ENCODE measurements around the gene SPON1.

SPON1 gene

DNA sequence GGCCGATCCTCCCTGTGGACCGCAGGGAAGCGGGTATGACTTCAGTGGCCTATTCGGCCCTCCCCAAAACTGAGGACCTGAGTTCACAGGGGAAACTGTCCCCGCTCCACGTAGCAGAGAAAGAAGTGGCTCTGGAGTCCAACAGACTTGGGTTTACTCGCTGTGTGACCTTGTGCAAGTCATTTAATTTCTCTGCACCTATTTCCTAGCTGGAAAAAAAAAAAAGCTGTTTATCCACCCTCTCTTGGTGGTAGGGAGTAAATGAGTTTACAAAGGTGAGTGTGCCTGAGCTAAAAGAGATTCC lies 2.2 kb downstream of the SPON1 start:
- no peak overlapping the region for H3K4me3 ChIP-seq (ENCODE audit: low read depth, low read length)
- TF ChIP-seq, protein P1, sequence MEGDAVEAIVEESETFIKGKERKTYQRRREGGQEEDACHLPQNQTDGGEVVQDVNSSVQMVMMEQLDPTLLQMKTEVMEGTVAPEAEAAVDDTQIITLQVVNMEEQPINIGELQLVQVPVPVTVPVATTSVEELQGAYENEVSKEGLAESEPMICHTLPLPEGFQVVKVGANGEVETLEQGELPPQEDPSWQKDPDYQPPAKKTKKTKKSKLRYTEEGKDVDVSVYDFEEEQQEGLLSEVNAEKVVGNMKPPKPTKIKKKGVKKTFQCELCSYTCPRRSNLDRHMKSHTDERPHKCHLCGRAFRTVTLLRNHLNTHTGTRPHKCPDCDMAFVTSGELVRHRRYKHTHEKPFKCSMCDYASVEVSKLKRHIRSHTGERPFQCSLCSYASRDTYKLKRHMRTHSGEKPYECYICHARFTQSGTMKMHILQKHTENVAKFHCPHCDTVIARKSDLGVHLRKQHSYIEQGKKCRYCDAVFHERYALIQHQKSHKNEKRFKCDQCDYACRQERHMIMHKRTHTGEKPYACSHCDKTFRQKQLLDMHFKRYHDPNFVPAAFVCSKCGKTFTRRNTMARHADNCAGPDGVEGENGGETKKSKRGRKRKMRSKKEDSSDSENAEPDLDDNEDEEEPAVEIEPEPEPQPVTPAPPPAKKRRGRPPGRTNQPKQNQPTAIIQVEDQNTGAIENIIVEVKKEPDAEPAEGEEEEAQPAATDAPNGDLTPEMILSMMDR (IDR thresholded peaks at IDR 0.05; ENCODE audit: borderline replicate concordance, insufficient read depth, low read depth, low read length): no peak

DNA sequence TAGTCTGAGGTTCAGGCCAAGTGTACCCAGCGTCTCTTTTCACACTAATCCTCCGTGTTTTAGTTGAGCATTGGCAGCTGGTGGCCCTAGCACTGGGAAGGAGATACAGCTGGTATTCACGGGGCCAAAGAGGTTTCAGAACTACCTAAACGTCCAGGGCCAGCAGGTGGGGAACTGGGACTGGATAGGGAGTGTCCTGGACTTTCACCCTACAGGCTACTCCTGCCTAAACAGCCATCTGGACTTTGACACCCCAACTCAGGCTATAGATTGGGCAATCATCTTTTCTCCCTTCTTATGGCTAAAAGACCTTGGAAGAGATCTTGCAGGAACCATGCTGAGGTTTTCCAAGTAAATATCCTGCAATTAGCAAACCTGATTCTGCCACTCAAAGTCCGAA lies 2.8 kb downstream of the SPON1 start:
- TF ChIP-seq, protein P1 (IDR thresholded peaks at IDR 0.05; ENCODE audit: borderline replicate concordance, insufficient read depth, low read depth, low read length): no peak
- no peak overlapping the region for H3K4me3 ChIP-seq (ENCODE audit: low read depth, low read length)

DNA sequence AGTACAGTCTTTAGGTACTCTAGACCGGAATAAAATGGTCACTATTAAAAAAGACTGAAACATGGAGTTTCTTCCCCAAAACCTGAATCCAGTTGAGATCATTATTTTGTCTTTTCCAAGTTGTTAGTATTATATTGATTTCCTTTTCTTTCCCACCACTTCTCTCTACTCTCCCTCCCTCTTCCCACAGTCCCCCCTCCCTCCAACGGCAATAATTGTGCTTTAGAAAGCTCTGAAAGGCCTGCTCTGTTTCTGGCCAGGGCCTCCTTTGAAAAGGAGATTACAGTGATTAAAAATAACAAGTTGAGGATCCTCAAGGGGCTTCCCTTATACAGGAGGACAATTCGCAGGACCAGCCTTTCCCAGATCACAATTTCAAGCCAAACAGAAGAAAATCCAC lies 3.5 kb downstream of the SPON1 start:
- H3K4me3 ChIP-seq (ENCODE audit: low read depth, low read length): no peak overlapping the region
- TF ChIP-seq, protein P1 (IDR thresholded peaks at IDR 0.05; ENCODE audit: borderline replicate concordance, insufficient read depth, low read depth, low read length): no peak

DNA sequence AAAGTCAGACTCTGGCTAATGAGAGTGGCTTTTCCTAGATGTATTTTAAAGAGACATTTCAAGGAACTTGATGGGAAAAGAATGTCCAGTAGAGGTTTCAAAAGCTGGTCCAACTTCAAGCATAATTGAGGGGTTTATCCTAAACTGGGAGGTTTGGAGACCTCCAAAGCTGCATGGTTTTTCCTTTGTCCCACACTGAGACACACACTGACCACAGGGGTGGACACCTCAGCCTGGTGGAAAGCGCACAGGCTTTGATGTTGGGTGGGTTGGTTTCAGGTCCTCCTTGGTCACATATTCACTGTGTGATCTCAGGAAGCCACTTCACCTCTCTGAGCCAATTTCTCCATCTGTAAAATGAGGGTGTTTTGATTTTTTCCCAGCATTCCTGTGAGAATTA lies 4.0 kb downstream of the SPON1 start:
- H3K4me3 ChIP-seq (ENCODE audit: low read depth, low read length): no peak overlapping the region
- TF ChIP-seq, protein P1 (IDR thresholded peaks at IDR 0.05; ENCODE audit: borderline replicate concordance, insufficient read depth, low read depth, low read length): no peak

DNA sequence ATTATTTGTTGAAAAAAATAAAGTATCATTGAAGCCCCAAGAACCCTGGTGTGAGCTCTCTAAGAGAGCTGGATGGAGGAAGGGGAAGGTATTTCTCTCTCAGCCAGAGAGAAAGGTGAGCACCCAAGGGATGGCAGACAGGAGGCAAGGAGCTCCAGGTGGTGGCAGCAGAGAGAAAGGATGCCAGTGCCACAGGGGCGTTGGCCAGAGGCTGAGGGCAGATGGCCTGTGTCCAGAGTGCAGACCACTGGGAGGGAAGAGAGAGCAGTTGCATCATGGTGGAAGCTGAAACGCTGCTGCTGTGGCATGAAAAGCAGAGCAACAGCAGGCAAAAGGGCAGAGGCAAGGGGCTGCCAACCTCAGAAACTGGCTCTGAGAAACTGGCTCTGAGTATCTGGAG lies 8.5 kb downstream of the SPON1 start:
- TF ChIP-seq, protein P1 (IDR thresholded peaks at IDR 0.05; ENCODE audit: borderline replicate concordance, insufficient read depth, low read depth, low read length): peak; percentile 37; the same call in 1 of the 2 replicates
- H3K4me3 ChIP-seq (ENCODE audit: low read depth, low read length): no peak overlapping the region

DNA sequence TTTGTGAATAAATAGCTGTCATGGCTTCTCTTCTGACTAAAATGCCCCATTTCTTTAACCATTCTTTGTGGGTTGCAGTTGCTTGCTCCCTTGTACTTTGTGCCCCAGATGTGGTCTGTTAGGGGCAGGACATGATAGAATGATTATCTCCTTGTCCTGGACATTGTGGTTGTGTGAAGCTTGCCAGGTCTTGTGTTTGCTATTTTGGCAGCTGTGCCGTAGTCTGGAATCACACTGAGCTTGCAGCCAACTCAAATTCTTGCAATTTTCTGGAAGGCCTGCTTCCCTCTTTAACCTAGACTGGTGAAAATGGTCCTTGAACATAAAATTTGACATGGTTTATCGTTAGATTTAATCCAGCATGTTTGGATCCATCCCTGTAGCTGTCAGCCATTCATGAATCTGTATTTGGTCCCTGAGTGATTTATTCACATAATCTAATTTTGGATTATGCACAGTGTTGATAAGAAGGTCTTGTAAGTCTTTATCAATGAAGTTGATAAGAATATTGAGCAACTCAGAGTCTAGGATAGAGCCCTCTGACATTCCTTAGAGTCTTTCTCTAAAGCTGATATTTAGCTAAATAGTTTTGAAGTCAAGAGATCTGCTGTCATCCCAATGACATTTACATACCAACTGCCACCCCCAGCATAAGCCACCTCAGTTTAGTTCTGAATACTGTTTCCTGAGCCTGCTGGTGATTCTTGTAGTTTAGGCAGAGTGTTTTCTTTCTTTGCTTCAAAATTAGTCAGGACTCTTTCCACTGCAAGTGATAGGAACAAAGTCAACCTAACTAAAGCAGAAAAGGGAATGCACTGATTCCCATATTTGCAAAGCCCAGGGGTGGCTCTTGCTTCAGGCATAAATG lies 9.8 kb downstream of the SPON1 start:
- H3K4me3 ChIP-seq (ENCODE audit: low read depth, low read length): no peak overlapping the region
- TF ChIP-seq, protein P1 (IDR thresholded peaks at IDR 0.05; ENCODE audit: borderline replicate concordance, insufficient read depth, low read depth, low read length): no peak

DNA sequence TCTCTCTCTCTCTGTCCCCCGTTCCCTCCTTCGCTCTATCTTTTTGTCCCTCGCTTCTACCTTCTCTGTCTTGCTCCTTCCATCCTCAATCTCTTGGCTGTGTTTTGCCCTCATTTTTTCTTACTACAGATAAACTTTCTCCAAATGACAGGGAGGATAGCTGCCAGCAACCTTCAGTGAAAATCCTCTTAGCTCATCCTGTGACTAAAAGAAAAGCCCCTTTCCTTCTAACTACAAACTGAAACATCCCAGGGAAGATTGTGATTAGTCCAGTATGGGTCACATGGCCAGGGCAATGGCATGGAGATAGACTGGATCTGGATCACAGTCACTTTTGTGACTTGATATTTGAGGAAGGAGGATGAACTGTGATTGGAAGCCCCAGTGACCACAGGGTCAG lies 10.4 kb downstream of the SPON1 start:
- TF ChIP-seq, protein P1 (IDR thresholded peaks at IDR 0.05; ENCODE audit: borderline replicate concordance, insufficient read depth, low read depth, low read length): no peak

More for the DNA sequence above, 10.4 kb downstream of the SPON1 start:
- no peak overlapping the region for H3K4me3 ChIP-seq (ENCODE audit: low read depth, low read length)

All from GM12875 (cell line).